Loucy (cell line): ENCODE measurements around the gene CACNA1A.

ENCODE experiments used
- H2AFZ ChIP-seq: fragments of 200-600 bp; sonication (generic); 2 replicates; pipeline ENCODE4 v1.6.0; 2016; ENCODE audit warnings: antibody characterized with exemption, mild to moderate bottlenecking, low read length, moderate library complexity
- H3F3A ChIP-seq: fragments of 200-600 bp; 2 replicates; pipeline ENCODE4 v1.6.0; 2016; ENCODE audit warnings: antibody characterized with exemption, low read depth, mild to moderate bottlenecking
- H3K27me3 ChIP-seq: fragments of 200-600 bp; sonication (generic); 2 replicates; pipeline ENCODE4 v1.6.1; 2014; ENCODE audit warnings: low read length, mild to moderate bottlenecking; ENCODE audit not compliant: insufficient read depth, poor library complexity, severe bottlenecking
- H3K36me3 ChIP-seq: fragments of 200-600 bp; sonication (generic); 2 replicates; pipeline ENCODE4 v1.6.1; 2016; ENCODE audit warnings: low read length; ENCODE audit not compliant: insufficient read depth
- H3K4me1 ChIP-seq: fragments of 200-600 bp; sonication (generic); 2 replicates; pipeline ENCODE4 v1.5.1; 2014; ENCODE audit warnings: low read length, mild to moderate bottlenecking; ENCODE audit not compliant: insufficient read depth, poor library complexity, severe bottlenecking
- H3K4me2 ChIP-seq: fragments of 200-600 bp; sonication (generic); 2 replicates; pipeline ENCODE4 v1.6.0; 2014; ENCODE audit warnings: antibody characterized with exemption, low read length, low read depth, mild to moderate bottlenecking; ENCODE audit not compliant: poor library complexity, severe bottlenecking
- H3K4me3 ChIP-seq: fragments of 200-600 bp; sonication (generic); 2 replicates; pipeline ENCODE4 v1.5.1; 2014; ENCODE audit warnings: low read length, mild to moderate bottlenecking, mixed read lengths; ENCODE audit not compliant: poor library complexity, severe bottlenecking
- H3K79me2 ChIP-seq: fragments of 200-600 bp; sonication (generic); 2 replicates; pipeline ENCODE4 v1.6.1; 2014; ENCODE audit warnings: low read length; ENCODE audit not compliant: insufficient read depth
- H3K9ac ChIP-seq: fragments of 200-600 bp; sonication (generic); 2 replicates; pipeline ENCODE4 v1.6.0; 2014; ENCODE audit warnings: mild to moderate bottlenecking, low read depth, low read length, moderate library complexity; ENCODE audit not compliant: poor library complexity, severe bottlenecking
- H3K9me2 ChIP-seq: fragments of 200-600 bp; sonication (generic); replicated peaks from 2 replicates; pipeline ENCODE4 v1.6.1; 2016; ENCODE audit warnings: low read depth, low read length, mixed read lengths
- H3K9me3 ChIP-seq: fragments of 200-600 bp; sonication (generic); 2 replicates; pipeline ENCODE4 v1.6.1; 2014; ENCODE audit warnings: mild to moderate bottlenecking, antibody characterized with exemption, low read length, low read depth; ENCODE audit not compliant: insufficient read depth
- H4K20me1 ChIP-seq: fragments of 200-600 bp; sonication (generic); 2 replicates; pipeline ENCODE4 v1.6.0; 2014; ENCODE audit warnings: antibody characterized with exemption, low read length, mild to moderate bottlenecking; ENCODE audit not compliant: insufficient read depth, poor library complexity, severe bottlenecking
- CTCF ChIP-seq: fragments of 200-600 bp; sonication (generic); conservative IDR thresholded peaks from 2 replicates; pipeline ENCODE4 v1.5.1; 2014; ENCODE audit warnings: mild to moderate bottlenecking, antibody characterized with exemption, low read length
- EZH2phosphoT487 ChIP-seq: fragments of 200-600 bp; IDR thresholded peaks from 2 replicates; pipeline ENCODE4 v1.6.1; 2018; ENCODE audit warnings: antibody characterized with exemption, mild to moderate bottlenecking, moderate library complexity, borderline replicate concordance

The CACNA1A gene

DNA sequence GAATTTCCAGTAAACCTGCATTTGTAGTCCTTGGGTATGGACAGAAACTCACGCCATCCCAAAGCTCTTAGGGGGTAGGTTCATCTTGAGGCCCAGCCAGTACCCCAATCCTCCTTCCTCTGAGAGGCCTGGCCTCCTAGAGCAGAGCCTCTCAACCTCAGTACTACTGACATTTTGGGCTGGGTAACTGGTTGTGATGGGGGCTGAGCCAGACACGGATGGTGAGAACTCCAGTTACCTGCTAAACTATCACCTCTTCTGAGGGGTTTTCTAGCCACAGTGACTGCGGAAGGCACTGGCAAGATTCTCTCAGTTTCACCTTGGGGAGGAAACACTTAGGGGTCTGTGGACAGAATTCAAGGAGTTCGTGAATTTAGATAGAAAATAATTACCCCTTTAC lies 156.2 kb downstream of the CACNA1A start:
- Histone ChIP-seq H2AFZ (no peak overlapping the region), H3F3A (no peaks in the 10 kb centered on the region), H3K79me2 (no peaks in the 10 kb centered on the region), H3K27me3 (no peaks in the 10 kb centered on the region), H4K20me1 (no peaks in the 10 kb centered on the region), H3K9ac (no peak overlapping the region), H3K36me3 (no peaks in the 10 kb centered on the region), H3K9me3 (peaks cover 10% of the 10 kb centered on the region; the same call in 1 of the 2 replicates), H3K4me2 (no peak overlapping the region), H3K4me3 (no peak overlapping the region), H3K9me2 (no peaks in the 10 kb centered on the region), H3K4me1 (no peaks in the 10 kb centered on the region)
- no peak for TF ChIP-seq EZH2phosphoT487
- no peak for TF ChIP-seq CTCF

- Histone ChIP-seq H3K36me3 (no peaks in the 10 kb centered on the region), H4K20me1 (no peaks in the 10 kb centered on the region), H3K4me1 (no peaks in the 10 kb centered on the region), H2AFZ (no peak overlapping the region), H3F3A (no peaks in the 10 kb centered on the region), H3K79me2 (no peaks in the 10 kb centered on the region), H3K9ac (no peak overlapping the region), H3K9me3 (peaks cover 10% of the 10 kb centered on the region; the same call in 1 of the 2 replicates), H3K4me3 (no peak overlapping the region), H3K4me2 (no peak overlapping the region), H3K27me3 (no peaks in the 10 kb centered on the region), H3K9me2 (no peaks in the 10 kb centered on the region)
- no peak for TF ChIP-seq EZH2phosphoT487
- TF ChIP-seq CTCF, result no peak
These were observed 158.9 kb downstream of the CACNA1A start for GRCh38 chr19:13347367-13347766.

DNA sequence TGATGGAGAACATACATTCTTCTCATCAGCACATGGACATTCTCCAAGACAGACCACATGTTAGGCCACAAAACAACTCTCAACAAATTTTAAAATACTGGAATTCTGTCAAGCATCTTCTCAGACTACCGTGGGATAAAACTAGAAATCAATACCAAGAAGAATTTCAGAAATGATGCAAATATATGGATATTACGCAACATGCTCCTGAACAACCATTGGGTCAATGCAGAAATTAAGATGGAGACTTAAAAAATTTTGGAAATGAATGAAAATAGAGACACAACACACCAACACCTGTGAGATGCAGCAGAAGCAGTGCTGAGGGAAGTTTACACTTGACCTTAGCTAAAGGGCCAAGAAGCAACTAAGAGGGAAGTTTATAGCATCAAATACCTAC lies 162.8 kb downstream of the CACNA1A start:
- Histone ChIP-seq H3K4me3 (no peak overlapping the region), H2AFZ (no peak overlapping the region), H3K4me1 (no peaks in the 10 kb centered on the region), H4K20me1 (no peaks in the 10 kb centered on the region), H3K4me2 (no peak overlapping the region), H3K36me3 (no peaks in the 10 kb centered on the region), H3K9me3 (no peaks in the 10 kb centered on the region), H3K9ac (no peak overlapping the region), H3K27me3 (no peaks in the 10 kb centered on the region), H3F3A (no peaks in the 10 kb centered on the region), H3K9me2 (no peaks in the 10 kb centered on the region), H3K79me2 (no peaks in the 10 kb centered on the region)
- no peak for TF ChIP-seq CTCF
- TF ChIP-seq EZH2phosphoT487, result no peak
